ENCODE measurements around the gene SLC25A51. TPM values are rescaled to one million over a fixed set of nuclear protein-coding genes. Genes with fewer than 3 reads are reported as not detected.

The SLC25A51 gene
- total RNA-seq, 1 experiment from 2014 or later: 12.9 TPM

- Mint-ChIP-seq H3K4me1 (peaks cover 36 to 51% of the 10 kb centered on the region in 2 experiments), H3K27ac (no peak overlapping the region; a peak in 1 of 7 replicates), H3K4me3 (no peak overlapping the region), H3K27me3 (ENCODE audit: low read depth) (no peaks in the 10 kb centered on the region; the same call in 1 of the 2 replicates), H3K36me3 (ENCODE audit: insufficient read depth in 1 of 3, low read depth in 3 of 3) (peaks cover 0 to 8% (median 0%) of the 10 kb centered on the region in 3 experiments; a peak in 1 of 7 replicates), H3K9me3 (no peaks in the 10 kb centered on the region)
- no peak overlapping the region for H3K14ac ChIP-seq (ENCODE audit: insufficient read depth, low read length)
- no peak overlapping the region for H3K4me2 ChIP-seq (ENCODE audit: insufficient read depth, insufficient read length, low read length)
- WGBS (ENCODE audit: extremely low coverage, insufficient read length, low lambda C conversion rate): no CpG with 5 or more reads among the region's 8 CpGs
- no peak overlapping the region for H2BK12ac ChIP-seq (ENCODE audit: insufficient read length, low read depth, low read length)
- no peak overlapping the region for H3K9ac ChIP-seq (ENCODE audit: extremely low read depth, insufficient read length, low read length)
- H2AK5ac ChIP-seq (ENCODE audit: insufficient read length, low read length): no peak overlapping the region
- H3K9me3 ChIP-seq (ENCODE audit: control insufficient read depth, low read depth, low read length): no peaks in the 10 kb centered on the region
- TF ChIP-seq CTCF (conservative IDR thresholded peaks at IDR 0.05): no peak
- H3K27ac ChIP-seq (ENCODE audit: insufficient read length, low read depth, low read length): no peak overlapping the region
- H3K4ac ChIP-seq (ENCODE audit: low read depth, low read length): no peak overlapping the region
- H3K23ac ChIP-seq (ENCODE audit: insufficient read length, low read depth, low read length): no peak overlapping the region
- no peaks in the 10 kb centered on the region for H3K79me2 ChIP-seq (ENCODE audit: insufficient read depth, low read length)
- no peaks in the 10 kb centered on the region for H4K20me1 ChIP-seq (ENCODE audit: control insufficient read depth, insufficient read depth, insufficient read length)
- no peak overlapping the region for H4K5ac ChIP-seq (ENCODE audit: insufficient read length, low read depth, low read length)
- no peaks in the 10 kb centered on the region; the same call in 1 of the 2 replicates for H3K4me1 ChIP-seq (ENCODE audit: insufficient read depth, low read length)
- no peak overlapping the region for H2BK15ac ChIP-seq (ENCODE audit: low read depth, low read length)
- H3K23me2 ChIP-seq (ENCODE audit: insufficient read length, low read depth, low read length, poor library complexity, severe bottlenecking): no peaks in the 10 kb centered on the region
- H2BK5ac ChIP-seq (ENCODE audit: insufficient read length, low read length): no peak overlapping the region
- no peak overlapping the region for H2AFZ ChIP-seq (ENCODE audit: low read length)
- H3K79me1 ChIP-seq (ENCODE audit: insufficient read depth, low read depth, low read length, poor library complexity, severe bottlenecking): no peaks in the 10 kb centered on the region
- no peak overlapping the region for H3K56ac ChIP-seq (ENCODE audit: insufficient read length, low read depth, low read length)
- no peak overlapping the region for H3T11ph ChIP-seq (ENCODE audit: low read length)
- no peak overlapping the region for H2BK20ac ChIP-seq (ENCODE audit: low read depth, low read length, poor library complexity, severe bottlenecking)
- no peaks in the 10 kb centered on the region for H3K27me3 ChIP-seq (ENCODE audit: insufficient read depth, low read length)
- no peak overlapping the region for H3K18ac ChIP-seq (ENCODE audit: insufficient read length, low read depth, low read length)
- no peak for DNase-seq
- no peak overlapping the region for H4K8ac ChIP-seq (replicated peaks; ENCODE audit: insufficient read length, low read depth, low read length)
- no peak overlapping the region for H2BK120ac ChIP-seq (ENCODE audit: low read depth, low read length, poor library complexity, severe bottlenecking)
- no peak overlapping the region for H4K91ac ChIP-seq (ENCODE audit: insufficient read length, low read depth, low read length)
Measured at GRCh38 chr9:37917313-37917731, 13.4 kb upstream of the SLC25A51 start.

Measured in H9 (cell line).